ENCODE results near the gene PSENEN. TPM values are rescaled to one million over a fixed set of nuclear protein-coding genes. Genes with fewer than 3 reads are reported as not detected.
"Not testable (repeated sequence)": the region's sequence is repeated elsewhere in the genome, so short reads cannot be mapped to it uniquely, and the experiment has no call there.

PSENEN gene
- total RNA-seq, 1 donor from 2014 or later = 4.2 TPM

- DNase-seq = no peak
Observed at GRCh38 chr19:35751839-35752745, 6.6 kb downstream of the PSENEN start.

- no peak for DNase-seq
Observed at GRCh38 chr19:35752746-35753350, 7.4 kb downstream of the PSENEN start.

GRCh38 chr19:35753634-35754369 is 8.4 kb downstream of the PSENEN start:
- DNase-seq = no peak

- DNase-seq = no peak
Observed at GRCh38 chr19:35754370-35755130, 9.1 kb downstream of the PSENEN start.

- DNase-seq = no peak
Observed at GRCh38 chr19:35755131-35755549, 9.7 kb downstream of the PSENEN start.

- peak; percentile 79 for DNase-seq
Observed at GRCh38 chr19:35755550-35756376, 10.3 kb downstream of the PSENEN start.

GRCh38 chr19:35756377-35757230 is 11.2 kb downstream of the PSENEN start, which contains the start of gene HSPB6:
Gene HSPB6, minus strand, starts transcription at chr19:35757029. Its CDS starts 21 bp downstream, at chr19:35757008.
- DNase-seq = peak; percentile 86

- peak; percentile 97 for DNase-seq
Observed at GRCh38 chr19:35757231-35757748, 11.8 kb downstream of the PSENEN start.

GRCh38 chr19:35757749-35758608 is 12.5 kb downstream of the PSENEN start, which contains the start of gene PROSER3:
Gene PROSER3, plus strand, starts transcription at chr19:35758176. Its CDS starts 40 bp downstream, at chr19:35758216.
- peak; percentile 100 for DNase-seq

- no peak for DNase-seq
Observed at GRCh38 chr19:35759697-35760096, 14.2 kb downstream of the PSENEN start.

- no peak for DNase-seq
Observed at GRCh38 chr19:35760711-35761349, 15.4 kb downstream of the PSENEN start.

GRCh38 chr19:35764432-35765315 is 19.2 kb downstream of the PSENEN start:
- DNase-seq = no peak

- no peak for DNase-seq
Observed at GRCh38 chr19:35766571-35767104, 21.2 kb downstream of the PSENEN start.

GRCh38 chr19:35767288-35768081 is 22.0 kb downstream of the PSENEN start:
- DNase-seq = peak; percentile 47

- no peak for DNase-seq
Observed at GRCh38 chr19:35768082-35768421, 22.6 kb downstream of the PSENEN start.

GRCh38 chr19:35772362-35772761 is 26.9 kb downstream of the PSENEN start:
- DNase-seq = not testable (repeated sequence)
